ENCODE data around the gene MBNL1.

MBNL1 gene

GRCh38 chr3:152278756-152279427 is 10.2 kb downstream of the MBNL1 start:
- ATAC-seq (peak; percentile 73), DNase-seq (ENCODE audit: low spot score in 2 of 2) (no peak)
- peaks cover 55% of the 10 kb centered on the region for H3K4me1 Mint-ChIP-seq
- peak overlapping the region; percentile 72 for H3K27ac Mint-ChIP-seq
- peaks cover 4% of the 10 kb centered on the region for H3K36me3 Mint-ChIP-seq
- H3K9me3 Mint-ChIP-seq, result no peaks in the 10 kb centered on the region
- peak overlapping the region; percentile 59 for H3K4me3 Mint-ChIP-seq

DNA sequence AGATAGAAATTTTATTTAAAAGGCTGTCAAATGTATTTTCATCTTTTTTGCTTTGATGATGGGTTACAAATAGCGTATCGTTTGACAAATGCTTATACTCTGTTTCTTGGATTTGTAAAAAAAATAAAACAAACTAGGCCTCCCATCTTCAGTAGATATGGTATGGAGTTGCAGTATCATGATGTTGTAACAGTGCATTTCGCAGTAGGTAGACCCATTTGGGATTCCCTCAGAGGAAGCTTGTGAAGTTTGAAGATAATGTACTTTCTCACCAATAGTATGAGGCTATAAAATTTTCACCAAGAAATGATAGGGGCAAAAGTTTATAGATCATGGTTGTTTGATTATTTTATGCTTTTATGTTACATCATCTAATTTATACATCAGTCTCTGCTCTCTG is 10.8 kb downstream of the MBNL1 start:
- peaks cover 57% of the 10 kb centered on the region for H3K4me1 Mint-ChIP-seq
- no peaks in the 10 kb centered on the region for H3K9me3 Mint-ChIP-seq
- ATAC-seq, result no peak
- peak overlapping the region; percentile 59 for H3K4me3 Mint-ChIP-seq
- H3K36me3 Mint-ChIP-seq, result no peaks in the 10 kb centered on the region
- peak overlapping the region; percentile 72 for H3K27ac Mint-ChIP-seq
- DNase-seq (ENCODE audit: low spot score in 2 of 2), result no peak

GRCh38 chr3:152280539-152280938 is 11.8 kb downstream of the MBNL1 start:
- Mint-ChIP-seq H3K4me3 (peak overlapping the region; percentile 59), H3K36me3 (peaks cover 5% of the 10 kb centered on the region), H3K27ac (peak overlapping the region; percentile 72), H3K9me3 (no peaks in the 10 kb centered on the region), H3K4me1 (peaks cover 68% of the 10 kb centered on the region)
- ATAC-seq, result no peak
- DNase-seq (ENCODE audit: low spot score in 2 of 2), result no peak

- Mint-ChIP-seq H3K4me3 (peak overlapping the region; percentile 59), H3K9me3 (no peaks in the 10 kb centered on the region), H3K36me3 (peaks cover 10% of the 10 kb centered on the region), H3K4me1 (peaks cover 70% of the 10 kb centered on the region), H3K27ac (peak overlapping the region; percentile 11)
- ATAC-seq, result peak; percentile 75
- DNase-seq (ENCODE audit: low spot score in 2 of 2), result no peak
Measured at GRCh38 chr3:152281133-152281713, 12.5 kb downstream of the MBNL1 start.

- H3K27ac Mint-ChIP-seq, result peak overlapping the region; percentile 53
- DNase-seq (ENCODE audit: low spot score in 2 of 2) (no peak), ATAC-seq (no peak)
- peaks cover 17% of the 10 kb centered on the region for H3K36me3 Mint-ChIP-seq
- peak overlapping the region; percentile 61 for H3K4me3 Mint-ChIP-seq
- H3K9me3 Mint-ChIP-seq, result no peaks in the 10 kb centered on the region
- peaks cover 72% of the 10 kb centered on the region for H3K4me1 Mint-ChIP-seq
Measured at GRCh38 chr3:152282813-152283212, 14.1 kb downstream of the MBNL1 start.

DNA sequence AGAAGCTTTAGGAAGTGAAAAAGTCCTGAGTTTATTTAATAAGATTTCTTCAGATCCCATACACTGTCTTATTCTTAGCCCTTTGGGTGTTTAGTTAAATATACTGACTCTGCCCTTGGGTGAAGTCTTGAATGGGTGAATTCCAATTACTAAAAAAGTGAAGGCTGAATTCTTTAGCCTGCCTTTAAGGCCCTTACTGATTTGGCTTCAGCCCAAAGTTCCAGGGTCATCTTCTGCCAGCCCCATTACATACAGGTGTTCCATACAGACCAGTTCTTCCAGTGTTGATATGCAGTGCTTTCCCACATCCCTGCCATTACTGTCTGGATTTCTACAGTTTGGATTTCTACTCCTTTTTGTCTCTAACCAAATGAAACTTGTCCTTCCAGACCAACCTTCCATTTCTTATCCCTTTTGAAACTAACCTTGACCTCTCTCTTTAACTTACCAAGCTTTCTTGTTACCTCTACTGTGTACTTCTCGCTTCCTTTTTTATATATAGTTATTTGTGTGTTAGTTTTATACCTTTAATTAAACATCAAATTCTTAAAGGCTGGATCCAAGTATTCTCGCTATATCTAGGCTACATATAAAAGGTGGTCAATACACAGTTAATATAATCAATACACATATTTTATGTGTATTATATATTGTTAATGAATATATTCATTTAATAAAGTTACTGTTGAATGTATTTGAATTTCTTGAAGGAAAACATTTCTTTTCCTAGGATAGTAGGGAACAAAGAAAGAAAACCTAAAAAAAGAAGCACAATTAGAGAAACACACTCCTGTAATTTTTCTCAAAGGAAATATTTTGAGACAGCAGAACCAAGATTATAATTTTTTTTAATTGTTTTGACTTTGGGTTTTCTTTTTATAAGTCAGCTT is 15.0 kb downstream of the MBNL1 start:
- Mint-ChIP-seq H3K36me3 (peaks cover 17% of the 10 kb centered on the region), H3K4me3 (peak overlapping the region; percentile 61), H3K9me3 (no peaks in the 10 kb centered on the region), H3K27ac (peak overlapping the region; percentile 53), H3K4me1 (peaks cover 75% of the 10 kb centered on the region)
- ATAC-seq (no peak), DNase-seq (ENCODE audit: low spot score in 2 of 2) (no peak)

DNA sequence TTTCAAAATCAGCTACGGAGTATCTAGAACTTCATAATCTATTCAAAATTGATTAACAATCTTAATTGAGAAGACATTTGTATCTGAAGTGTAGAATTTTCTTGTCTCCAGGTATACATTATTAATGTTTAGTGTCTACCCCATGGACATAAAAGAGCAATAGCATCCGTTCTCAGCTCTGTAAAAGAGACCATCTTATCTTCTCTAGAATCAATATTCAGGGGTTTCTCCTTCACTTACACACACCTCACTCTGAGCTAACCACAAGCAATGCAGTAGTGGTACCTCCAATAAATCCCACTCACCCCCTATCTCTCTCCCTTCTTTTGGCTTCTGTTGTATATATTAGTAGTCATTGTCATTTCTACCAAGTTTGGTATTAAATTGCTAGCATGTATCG is 16.2 kb downstream of the MBNL1 start:
- Mint-ChIP-seq H3K27ac (peak overlapping the region; percentile 58), H3K36me3 (peaks cover 17% of the 10 kb centered on the region), H3K4me3 (peak overlapping the region; percentile 61), H3K9me3 (no peaks in the 10 kb centered on the region), H3K4me1 (peaks cover 74% of the 10 kb centered on the region)
- no peak for DNase-seq (ENCODE audit: low spot score in 2 of 2)
- ATAC-seq, result peak; percentile 79

DNA sequence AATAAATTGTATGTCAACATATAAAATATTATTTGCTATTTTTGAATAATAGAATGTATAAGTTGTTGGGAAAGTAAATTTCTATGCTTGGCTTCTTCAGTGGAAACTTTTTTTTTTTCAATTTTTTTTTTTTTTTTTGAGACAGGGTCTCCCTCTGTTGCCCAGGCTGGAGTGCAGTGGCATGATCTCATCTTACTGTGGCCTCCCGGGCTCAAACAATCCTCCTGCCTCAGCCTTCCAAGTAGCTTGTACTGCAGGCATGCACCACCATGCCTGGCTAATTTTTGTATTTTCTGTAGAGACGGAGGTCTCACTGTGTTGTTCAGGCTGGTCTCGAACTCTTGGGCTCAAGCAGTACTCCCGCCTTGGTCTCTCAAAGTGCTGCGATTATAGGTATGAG is 16.8 kb downstream of the MBNL1 start:
- Mint-ChIP-seq H3K9me3 (no peaks in the 10 kb centered on the region), H3K4me1 (peaks cover 74% of the 10 kb centered on the region), H3K36me3 (peaks cover 17% of the 10 kb centered on the region), H3K27ac (peak overlapping the region; percentile 58), H3K4me3 (peak overlapping the region; percentile 61)
- no peak for DNase-seq (ENCODE audit: low spot score in 2 of 2)
- no peak for ATAC-seq

GRCh38 chr3:152287898-152288576 is 19.3 kb downstream of the MBNL1 start:
- Mint-ChIP-seq H3K9me3 (no peaks in the 10 kb centered on the region), H3K27ac (peak overlapping the region; percentile 29), H3K4me1 (peaks cover 75% of the 10 kb centered on the region), H3K36me3 (peaks cover 28% of the 10 kb centered on the region), H3K4me3 (peak overlapping the region; percentile 63)
- ATAC-seq (no peak), DNase-seq (ENCODE audit: low spot score in 2 of 2) (no peak)

GRCh38 chr3:152288681-152289080 is 20.0 kb downstream of the MBNL1 start:
- no peaks in the 10 kb centered on the region for H3K9me3 Mint-ChIP-seq
- no peak overlapping the region for H3K27ac Mint-ChIP-seq
- DNase-seq (ENCODE audit: low spot score in 2 of 2), result no peak
- H3K36me3 Mint-ChIP-seq, result peaks cover 28% of the 10 kb centered on the region
- peak overlapping the region; percentile 63 for H3K4me3 Mint-ChIP-seq
- H3K4me1 Mint-ChIP-seq, result peaks cover 74% of the 10 kb centered on the region
- no peak for ATAC-seq

DNA sequence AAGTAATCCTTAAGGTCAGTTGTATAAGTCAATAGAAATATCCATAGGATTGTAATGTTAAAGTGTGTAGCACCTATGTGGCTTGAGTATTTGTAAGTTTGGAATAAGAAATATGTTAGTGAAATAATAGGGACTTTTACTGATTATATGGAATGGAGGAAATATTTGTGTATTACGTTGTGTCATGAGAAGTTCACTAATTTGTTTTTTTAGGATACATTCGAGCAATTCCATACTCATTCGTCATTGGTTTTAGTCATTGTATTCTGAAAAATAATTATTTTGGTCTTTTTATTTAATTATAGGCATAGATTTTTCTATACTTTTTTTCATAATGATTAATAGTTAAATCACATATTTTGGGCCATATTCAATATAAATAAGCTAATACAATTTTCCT is 21.0 kb downstream of the MBNL1 start:
- H3K36me3 Mint-ChIP-seq, result peaks cover 33% of the 10 kb centered on the region
- ATAC-seq, result no peak
- peak overlapping the region; percentile 88 for H3K27ac Mint-ChIP-seq
- peaks cover 67% of the 10 kb centered on the region for H3K4me1 Mint-ChIP-seq
- H3K9me3 Mint-ChIP-seq, result no peaks in the 10 kb centered on the region
- DNase-seq (ENCODE audit: low spot score in 2 of 2), result no peak
- peak overlapping the region; percentile 46 for H3K4me3 Mint-ChIP-seq

DNA sequence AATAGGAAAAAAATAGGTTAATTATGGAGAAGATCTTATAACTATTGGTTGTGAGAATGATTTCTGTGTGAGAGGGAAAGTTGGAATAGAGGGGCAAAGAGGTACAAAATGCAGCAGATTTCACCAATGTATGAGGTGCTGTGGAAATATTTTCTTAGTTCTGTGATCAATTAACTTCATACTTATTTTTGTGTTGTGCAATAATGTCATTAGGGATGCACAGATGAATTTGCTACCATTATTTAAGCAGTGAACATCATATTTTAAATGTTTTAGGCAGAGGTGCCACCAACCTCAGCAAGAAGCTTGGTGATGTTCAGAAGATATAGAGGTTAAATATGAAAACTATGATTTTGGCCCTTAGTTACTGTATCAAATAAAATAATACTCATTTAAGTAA is 21.6 kb downstream of the MBNL1 start:
- Mint-ChIP-seq H3K4me3 (peak overlapping the region; percentile 46), H3K36me3 (peaks cover 32% of the 10 kb centered on the region), H3K4me1 (peaks cover 64% of the 10 kb centered on the region), H3K27ac (peak overlapping the region; percentile 88), H3K9me3 (no peaks in the 10 kb centered on the region)
- DNase-seq (ENCODE audit: low spot score in 2 of 2) (no peak), ATAC-seq (no peak)

- Mint-ChIP-seq H3K27ac (peak overlapping the region; percentile 88), H3K36me3 (peaks cover 34% of the 10 kb centered on the region), H3K4me1 (peaks cover 68% of the 10 kb centered on the region), H3K4me3 (peak overlapping the region; percentile 46), H3K9me3 (no peaks in the 10 kb centered on the region)
- no peak for DNase-seq (ENCODE audit: low spot score in 2 of 2)
- no peak for ATAC-seq
Measured at GRCh38 chr3:152291238-152291637, 22.5 kb downstream of the MBNL1 start.

DNA sequence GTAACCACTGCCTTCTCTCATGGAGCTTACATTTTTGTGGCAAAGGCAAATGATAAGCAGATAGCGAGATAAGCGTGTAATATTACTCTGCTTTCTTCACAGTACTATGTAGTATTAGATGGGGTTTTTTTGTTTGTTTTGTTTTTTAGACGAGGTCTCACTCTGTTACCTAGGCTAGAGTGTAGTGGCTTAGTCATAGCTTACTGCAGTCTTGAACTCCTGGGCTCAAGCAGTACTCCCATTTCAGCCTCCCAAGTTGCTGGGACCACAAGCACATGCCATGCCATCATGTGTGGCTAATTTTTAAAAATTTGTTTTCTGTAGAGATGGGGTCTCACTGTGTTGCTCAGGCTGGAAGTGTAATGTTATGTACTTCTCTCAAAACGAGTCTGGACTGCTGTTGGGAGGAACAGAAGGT is 22.9 kb downstream of the MBNL1 start:
- ATAC-seq, result peak; percentile 80
- Mint-ChIP-seq H3K9me3 (no peaks in the 10 kb centered on the region), H3K4me3 (peak overlapping the region; percentile 46), H3K36me3 (peaks cover 36% of the 10 kb centered on the region), H3K4me1 (peaks cover 70% of the 10 kb centered on the region), H3K27ac (peak overlapping the region; percentile 88)
- DNase-seq (ENCODE audit: low spot score in 2 of 2), result no peak

DNA sequence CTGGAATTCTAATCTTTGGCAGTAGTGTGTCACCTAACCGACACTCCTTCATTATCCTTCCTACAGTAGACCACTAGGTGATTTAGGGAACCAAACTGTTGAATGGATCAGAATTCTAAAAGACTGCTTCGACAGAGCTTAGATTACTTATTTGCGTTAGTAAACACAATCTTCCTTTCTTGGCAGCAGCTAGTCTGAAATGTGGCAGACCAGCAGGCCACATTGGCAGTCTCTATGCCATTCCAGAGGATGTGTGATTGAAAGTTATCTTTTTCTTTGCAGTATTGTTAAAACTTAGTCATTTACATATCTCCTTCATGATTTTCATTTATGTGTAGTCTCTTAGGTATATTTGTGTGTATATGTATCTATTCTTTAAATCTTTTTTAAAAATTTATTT is 23.6 kb downstream of the MBNL1 start:
- H3K27ac Mint-ChIP-seq, result peak overlapping the region; percentile 88
- H3K36me3 Mint-ChIP-seq, result peaks cover 39% of the 10 kb centered on the region
- H3K9me3 Mint-ChIP-seq, result no peaks in the 10 kb centered on the region
- peaks cover 68% of the 10 kb centered on the region for H3K4me1 Mint-ChIP-seq
- ATAC-seq (no peak), DNase-seq (ENCODE audit: low spot score in 2 of 2) (no peak)
- no peak overlapping the region for H3K4me3 Mint-ChIP-seq

Measured in stimulated activated effector memory CD8-positive, alpha-beta T cell treated with anti-CD3 and anti-CD28 coated beads, Interleukin-12 subunit alpha, Interleukin-12 subunit beta, amount 100 ng/mL, for 72 hours (primary cell).